GM19455 (cell line): ENCODE measurements around the gene ZNF235.
"Not testable (repeated sequence)": the region's sequence is repeated elsewhere in the genome, so short reads cannot be mapped to it uniquely, and the experiment has no call there.

Source experiments
- ATAC-seq: cut with Tn5 transposase; IDR thresholded peaks from one replicate; pipeline ENCODE4 v1.9.1; 2021; ENCODE audit not compliant: unreplicated experiment

ZNF235 gene

DNA sequence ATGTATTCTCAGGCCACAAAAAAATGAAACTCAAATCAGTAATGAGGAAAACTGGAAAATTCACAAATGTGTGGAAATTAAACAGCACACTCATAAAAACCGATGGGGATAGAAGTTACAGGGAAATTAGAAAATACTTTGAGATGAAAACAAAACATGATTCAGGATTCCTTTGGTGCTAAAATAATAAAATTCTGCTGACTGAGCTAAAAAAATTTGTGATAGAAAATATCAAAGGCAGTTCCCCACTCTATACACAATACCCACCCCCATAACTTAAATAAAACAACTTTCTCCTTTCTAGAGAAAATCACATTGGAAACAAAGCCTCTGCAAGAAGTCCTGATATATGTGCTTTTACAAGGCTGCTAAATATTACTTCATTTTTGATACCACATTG lies 46.7 kb downstream of the ZNF235 start:
- no peak for ATAC-seq

GRCh38 chr19:44255705-44256411 lies 49.0 kb downstream of the ZNF235 start:
- no peak for ATAC-seq

DNA sequence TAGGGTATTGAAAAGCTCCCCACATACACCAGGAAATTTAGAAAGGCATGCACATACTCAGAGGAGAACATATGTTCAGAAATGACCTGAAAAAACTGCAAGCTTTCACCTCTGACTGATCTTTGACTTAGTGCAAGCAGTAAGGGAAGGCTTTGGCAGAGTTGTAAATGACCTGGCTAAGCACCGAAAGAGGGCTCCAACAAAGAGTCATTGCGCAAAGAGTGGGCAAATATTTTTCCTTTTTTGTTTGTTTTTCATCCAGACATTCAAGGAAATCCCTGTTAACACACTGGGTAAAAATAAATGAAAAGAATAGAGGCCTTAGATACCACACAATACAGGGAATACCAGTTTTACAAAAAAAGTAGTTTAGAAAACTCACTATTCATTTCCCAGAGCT lies 50.3 kb downstream of the ZNF235 start:
- no peak for ATAC-seq

GRCh38 chr19:44253392-44253791 lies 51.4 kb downstream of the ZNF235 start:
- ATAC-seq = not testable (repeated sequence)

GRCh38 chr19:44252332-44252731 lies 52.5 kb downstream of the ZNF235 start:
- ATAC-seq = not testable (repeated sequence)

- no peak for ATAC-seq
Observed at GRCh38 chr19:44236384-44236783, 68.4 kb downstream of the ZNF235 start.
